ENCODE measurements around the gene ZNF830. TPM values are rescaled to one million over a fixed set of nuclear protein-coding genes. Genes with fewer than 3 reads are reported as not detected.

ZNF830 gene
- total and polyA plus RNA-seq, 2 of the 13 experiments (the other 11 are each of a cell fraction or from before 2014, with no cell fraction given): 6.1 to 19.0 TPM

DNA sequence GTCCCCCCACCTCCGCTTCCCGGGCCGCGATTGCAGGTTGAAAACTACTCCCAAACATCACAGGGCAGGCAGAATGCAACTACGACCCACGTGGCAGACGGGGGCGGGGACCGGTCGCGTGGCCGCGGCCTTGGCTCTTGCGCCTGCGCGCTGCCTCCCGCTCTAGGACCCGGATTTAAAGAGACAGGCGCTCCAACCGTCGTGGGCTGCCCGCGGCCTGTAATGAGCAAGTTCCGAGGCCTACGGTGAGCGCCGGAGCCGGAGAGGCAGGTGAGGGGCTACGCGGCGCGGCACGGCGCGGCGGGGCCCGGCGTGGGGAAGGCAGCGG lies 19.0 kb downstream of the ZNF830 start, which contains the start of gene LIG3 (continued):
- TF ChIP-seq ZNF570 (CRISPR knock-in tag; IDR thresholded peaks at IDR 0.05; ENCODE audit: borderline replicate concordance): no peak
- TF ChIP-seq ZBTB8A (CRISPR knock-in tag; IDR thresholded peaks at IDR 0.05; ENCODE audit: borderline replicate concordance, low read depth): no peak
- TF ChIP-seq, protein P1, sequence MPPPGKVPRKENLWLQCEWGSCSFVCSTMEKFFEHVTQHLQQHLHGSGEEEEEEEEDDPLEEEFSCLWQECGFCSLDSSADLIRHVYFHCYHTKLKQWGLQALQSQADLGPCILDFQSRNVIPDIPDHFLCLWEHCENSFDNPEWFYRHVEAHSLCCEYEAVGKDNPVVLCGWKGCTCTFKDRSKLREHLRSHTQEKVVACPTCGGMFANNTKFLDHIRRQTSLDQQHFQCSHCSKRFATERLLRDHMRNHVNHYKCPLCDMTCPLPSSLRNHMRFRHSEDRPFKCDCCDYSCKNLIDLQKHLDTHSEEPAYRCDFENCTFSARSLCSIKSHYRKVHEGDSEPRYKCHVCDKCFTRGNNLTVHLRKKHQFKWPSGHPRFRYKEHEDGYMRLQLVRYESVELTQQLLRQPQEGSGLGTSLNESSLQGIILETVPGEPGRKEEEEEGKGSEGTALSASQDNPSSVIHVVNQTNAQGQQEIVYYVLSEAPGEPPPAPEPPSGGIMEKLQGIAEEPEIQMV (CRISPR knock-in tag; IDR thresholded peaks at IDR 0.05; ENCODE audit: low read depth): no peak
- TF ChIP-seq ZNF883 (CRISPR knock-in tag; IDR thresholded peaks at IDR 0.05; ENCODE audit: not compliant biosample characterization): no peak
- TF ChIP-seq MBNL3 (CRISPR knock-in tag; conservative IDR thresholded peaks at IDR 0.05): no peak
- TF ChIP-seq MXI1 (IDR thresholded peaks at IDR 0.05; ENCODE audit: borderline replicate concordance, low read depth, low read length): peak; percentile 99
- TF ChIP-seq ZNF256 (CRISPR knock-in tag; conservative IDR thresholded peaks at IDR 0.05): no peak
- TF ChIP-seq ZKSCAN8 (CRISPR knock-in tag; IDR thresholded peaks at IDR 0.05; ENCODE audit: borderline replicate concordance): no peak
- no peak for TF ChIP-seq ZNF44 (CRISPR knock-in tag; IDR thresholded peaks at IDR 0.05)
- no peak for TF ChIP-seq AGO1 (IDR thresholded peaks at IDR 0.05; ENCODE audit: low read depth, low read length, poor library complexity, severe bottlenecking)
- TF ChIP-seq CREB1 (IDR thresholded peaks at IDR 0.05): 0 out of 2 replicates have a peak, but pooled peaks have one; percentile 33
- TF ChIP-seq CREB1 (CRISPR knock-in tag; IDR thresholded peaks at IDR 0.05): no peak
- TF ChIP-seq KDM5B (CRISPR knock-in tag; IDR thresholded peaks at IDR 0.05; ENCODE audit: borderline replicate concordance): no peak
- TF ChIP-seq, protein P2, sequence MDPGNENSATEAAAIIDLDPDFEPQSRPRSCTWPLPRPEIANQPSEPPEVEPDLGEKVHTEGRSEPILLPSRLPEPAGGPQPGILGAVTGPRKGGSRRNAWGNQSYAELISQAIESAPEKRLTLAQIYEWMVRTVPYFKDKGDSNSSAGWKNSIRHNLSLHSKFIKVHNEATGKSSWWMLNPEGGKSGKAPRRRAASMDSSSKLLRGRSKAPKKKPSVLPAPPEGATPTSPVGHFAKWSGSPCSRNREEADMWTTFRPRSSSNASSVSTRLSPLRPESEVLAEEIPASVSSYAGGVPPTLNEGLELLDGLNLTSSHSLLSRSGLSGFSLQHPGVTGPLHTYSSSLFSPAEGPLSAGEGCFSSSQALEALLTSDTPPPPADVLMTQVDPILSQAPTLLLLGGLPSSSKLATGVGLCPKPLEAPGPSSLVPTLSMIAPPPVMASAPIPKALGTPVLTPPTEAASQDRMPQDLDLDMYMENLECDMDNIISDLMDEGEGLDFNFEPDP (CRISPR knock-in tag; conservative IDR thresholded peaks at IDR 0.05): no peak
- TF ChIP-seq PHF8 (CRISPR knock-in tag; IDR thresholded peaks at IDR 0.05): peak; percentile 82
- no peak for TF ChIP-seq NR3C1 (CRISPR knock-in tag; IDR thresholded peaks at IDR 0.05)
- peak; percentile 81; the same call in 1 of the 2 replicates for TF ChIP-seq KAT8 (CRISPR knock-in tag; IDR thresholded peaks at IDR 0.05)
- TF ChIP-seq, protein P3, sequence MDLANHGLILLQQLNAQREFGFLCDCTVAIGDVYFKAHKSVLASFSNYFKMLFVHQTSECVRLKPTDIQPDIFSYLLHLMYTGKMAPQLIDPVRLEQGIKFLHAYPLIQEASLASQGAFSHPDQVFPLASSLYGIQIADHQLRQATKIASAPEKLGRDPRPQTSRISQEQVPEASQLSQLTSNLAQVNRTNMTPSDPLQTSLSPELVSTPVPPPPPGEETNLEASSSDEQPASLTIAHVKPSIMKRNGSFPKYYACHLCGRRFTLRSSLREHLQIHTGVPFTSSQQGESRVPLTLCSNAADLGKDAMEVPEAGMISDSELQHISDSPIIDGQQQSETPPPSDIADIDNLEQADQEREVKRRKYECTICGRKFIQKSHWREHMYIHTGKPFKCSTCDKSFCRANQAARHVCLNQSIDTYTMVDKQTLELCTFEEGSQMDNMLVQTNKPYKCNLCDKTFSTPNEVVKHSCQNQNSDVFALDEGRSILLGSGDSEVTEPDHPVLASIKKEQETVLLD (CRISPR knock-in tag; IDR thresholded peaks at IDR 0.05; ENCODE audit: low read depth): peak; percentile 26; the same call in 1 of the 2 replicates
- no peak for TF ChIP-seq AHR (CRISPR knock-in tag; IDR thresholded peaks at IDR 0.05)
- TF ChIP-seq MIXL1 (CRISPR knock-in tag; IDR thresholded peaks at IDR 0.05): no peak; the same call in 1 of the 2 replicates
- peak; percentile 95; the same call in 1 of the 2 replicates for TF ChIP-seq MXD4 (CRISPR knock-in tag; IDR thresholded peaks at IDR 0.05)
- TF ChIP-seq, protein P4, sequence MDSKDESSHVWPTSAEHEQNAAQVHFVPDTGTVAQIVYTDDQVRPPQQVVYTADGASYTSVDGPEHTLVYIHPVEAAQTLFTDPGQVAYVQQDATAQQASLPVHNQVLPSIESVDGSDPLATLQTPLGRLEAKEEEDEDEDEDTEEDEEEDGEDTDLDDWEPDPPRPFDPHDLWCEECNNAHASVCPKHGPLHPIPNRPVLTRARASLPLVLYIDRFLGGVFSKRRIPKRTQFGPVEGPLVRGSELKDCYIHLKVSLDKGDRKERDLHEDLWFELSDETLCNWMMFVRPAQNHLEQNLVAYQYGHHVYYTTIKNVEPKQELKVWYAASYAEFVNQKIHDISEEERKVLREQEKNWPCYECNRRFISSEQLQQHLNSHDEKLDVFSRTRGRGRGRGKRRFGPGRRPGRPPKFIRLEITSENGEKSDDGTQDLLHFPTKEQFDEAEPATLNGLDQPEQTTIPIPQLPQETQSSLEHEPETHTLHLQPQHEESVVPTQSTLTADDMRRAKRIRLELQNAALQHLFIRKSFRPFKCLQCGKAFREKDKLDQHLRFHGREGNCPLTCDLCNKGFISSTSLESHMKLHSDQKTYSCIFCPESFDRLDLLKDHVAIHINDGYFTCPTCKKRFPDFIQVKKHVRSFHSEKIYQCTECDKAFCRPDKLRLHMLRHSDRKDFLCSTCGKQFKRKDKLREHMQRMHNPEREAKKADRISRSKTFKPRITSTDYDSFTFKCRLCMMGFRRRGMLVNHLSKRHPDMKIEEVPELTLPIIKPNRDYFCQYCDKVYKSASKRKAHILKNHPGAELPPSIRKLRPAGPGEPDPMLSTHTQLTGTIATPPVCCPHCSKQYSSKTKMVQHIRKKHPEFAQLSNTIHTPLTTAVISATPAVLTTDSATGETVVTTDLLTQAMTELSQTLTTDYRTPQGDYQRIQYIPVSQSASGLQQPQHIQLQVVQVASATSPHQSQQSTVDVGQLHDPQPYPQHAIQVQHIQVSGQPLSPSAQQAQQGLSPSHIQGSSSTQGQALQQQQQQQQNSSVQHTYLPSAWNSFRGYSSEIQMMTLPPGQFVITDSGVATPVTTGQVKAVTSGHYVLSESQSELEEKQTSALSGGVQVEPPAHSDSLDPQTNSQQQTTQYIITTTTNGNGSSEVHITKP (CRISPR knock-in tag; IDR thresholded peaks at IDR 0.05; ENCODE audit: low read depth): no peak
- no peak for TF ChIP-seq MTF2 (CRISPR knock-in tag; IDR thresholded peaks at IDR 0.05; ENCODE audit: borderline replicate concordance)
- no peak for TF ChIP-seq ZNF441 (CRISPR knock-in tag; IDR thresholded peaks at IDR 0.05; ENCODE audit: borderline replicate concordance)
- TF ChIP-seq MED13 (CRISPR knock-in tag; IDR thresholded peaks at IDR 0.05): 0 out of 2 replicates have a peak, but pooled peaks have one; percentile 26
